PC-9 (cell line): ENCODE measurements around the gene SLITRK5. TPM values are rescaled to one million over a fixed set of nuclear protein-coding genes. Genes with fewer than 3 reads are reported as not detected.

Experiments used
- BruUV-seq: library from RNA; stranded (reverse); fragments of 400-500 nt; replicated peaks from 2 replicates; lab custom pipeline; 2021; lab: Mats Ljungman, UMichigan
- CTCF ChIA-PET: fragments of 300-600 bp; sonication (Branson Sonifier 250); formaldehyde crosslinking; loops from one replicate; lab custom pipeline; 2022; ENCODE audit warnings: antibody characterized with exemption; lab: Charles Lee
- POLR2A ChIA-PET: fragments of 300-600 bp; sonication (Branson Sonifier 250); formaldehyde crosslinking; loops from one replicate; lab custom pipeline; 2022; ENCODE audit warnings: antibody characterized with exemption; ENCODE audit not compliant: unreplicated experiment; lab: Charles Lee
- DNase-seq, 2 experiments: peaks; one replicate each; pipeline versions ENCODE4 v3.0.0 to v3.0.0-alpha.2; 2015 to 2022; ENCODE audit warnings: mixed read lengths in 1 of 2
- H2AFZ ChIP-seq: fragments of 200-600 bp; sonication (generic); 2 replicates; pipeline ENCODE4 v1.8.1; 2017; ENCODE audit warnings: antibody characterized with exemption
- H3F3A ChIP-seq: fragments of 200-600 bp; sonication (generic); 2 replicates; pipeline ENCODE4 v1.8.1; 2017; ENCODE audit warnings: antibody characterized with exemption, mild to moderate bottlenecking, low read depth; ENCODE audit not compliant: insufficient read depth
- H3K27ac ChIP-seq: fragments of 200-600 bp; sonication (generic); 2 replicates; pipeline ENCODE4 v1.6.1; 2016; ENCODE audit warnings: mixed run types
- H3K27me3 ChIP-seq: fragments of 200-600 bp; sonication (generic); 2 replicates; pipeline ENCODE4 v1.6.1; 2016; ENCODE audit warnings: low read depth, mixed run types; ENCODE audit not compliant: insufficient read depth
- H3K36me3 ChIP-seq: fragments of 200-600 bp; sonication (generic); 2 replicates; pipeline ENCODE4 v1.6.1; 2016; ENCODE audit warnings: low read depth, mixed run types
- H3K4me1 ChIP-seq: fragments of 200-600 bp; sonication (generic); replicated peaks from 2 replicates; pipeline ENCODE4 v1.6.1; 2016; ENCODE audit warnings: mixed run types; ENCODE audit not compliant: insufficient read depth
- H3K4me2 ChIP-seq: fragments of 200-600 bp; sonication (generic); 2 replicates; pipeline ENCODE4 v1.6.1; 2017; ENCODE audit warnings: mixed run types
- H3K4me3 ChIP-seq: fragments of 200-600 bp; sonication (generic); 2 replicates; pipeline ENCODE4 v1.6.1; 2016; ENCODE audit warnings: mixed run types
- H3K79me2 ChIP-seq: fragments of 200-600 bp; sonication (generic); 2 replicates; pipeline ENCODE4 v1.6.1; 2017; ENCODE audit warnings: low read depth, mixed run types
- H3K9me2 ChIP-seq: fragments of 200-600 bp; sonication (generic); 2 replicates; pipeline ENCODE4 v1.8.1; 2017; ENCODE audit warnings: mild to moderate bottlenecking; ENCODE audit not compliant: insufficient read depth
- H3K9me3 ChIP-seq: fragments of 200-600 bp; sonication (generic); 2 replicates; pipeline ENCODE4 v1.8.1; 2016; ENCODE audit warnings: low read depth; ENCODE audit not compliant: insufficient read depth
- H4K20me1 ChIP-seq: fragments of 200-600 bp; sonication (generic); 2 replicates; pipeline ENCODE4 v1.8.1; 2017; ENCODE audit not compliant: insufficient read depth
- CTCF ChIP-seq: fragments of 200-600 bp; sonication (generic); conservative IDR thresholded peaks from 2 replicates; pipeline ENCODE4 v1.6.1; 2017; ENCODE audit warnings: mixed run types, antibody characterized with exemption, mild to moderate bottlenecking, moderate library complexity
- EZH2 ChIP-seq: fragments of 200-600 bp; sonication (generic); IDR thresholded peaks from 2 replicates; pipeline ENCODE4 v1.8.0; 2017; ENCODE audit warnings: antibody characterized with exemption, low read depth
- intact Hi-C: fragments of 100-400 bp; cut with micrococcal nuclease; formaldehyde crosslinking; loops from one replicate; pipeline ENCODE4 v1.10.0; 2022; ENCODE audit not compliant: unreplicated experiment
- total RNA-seq: library from RNA; stranded (reverse); gene quantifications from 2 replicates; pipeline ENCODE4 v1.2.3, GENCODE V29; 2021

SLITRK5 gene
- total RNA-seq, 1 experiment from 2014 or later = 0.20 TPM

- Histone ChIP-seq H3K27me3 (no peaks in the 10 kb centered on the region), H3K4me1 (peaks cover 4% of the 10 kb centered on the region; the same call in 1 of the 2 replicates), H3K36me3 (no peaks in the 10 kb centered on the region), H3K79me2 (no peaks in the 10 kb centered on the region), H3K9me3 (no peaks in the 10 kb centered on the region), H3K4me2 (no peak overlapping the region), H2AFZ (no peak overlapping the region), H3K27ac (no peak overlapping the region), H3F3A (no peaks in the 10 kb centered on the region), H3K4me3 (no peak overlapping the region), H4K20me1 (no peaks in the 10 kb centered on the region), H3K9me2 (no peaks in the 10 kb centered on the region)
- no peak for DNase-seq
- POLR2A ChIA-PET = no interaction called here
- CTCF ChIA-PET = interaction anchor here (0.7 kb wide), 1 partner anchor 11 kb away, joined by 3 read pairs; no protein-coding TSS in a partner anchor
- BruUV-seq = no TSS peak
- intact Hi-C loops = loop anchor here (10.0 kb wide), 1 partner anchor 1702 kb away; no protein-coding TSS in a partner anchor
- no peak for TF ChIP-seq CTCF
- no peak for TF ChIP-seq EZH2
Observed at GRCh38 chr13:87676254-87677042, 5.3 kb downstream of the SLITRK5 start.

- no TSS peak for BruUV-seq
- H4K20me1 ChIP-seq = no peaks in the 10 kb centered on the region
- H3F3A ChIP-seq = no peaks in the 10 kb centered on the region
- H3K4me2 ChIP-seq = no peak overlapping the region
- H3K36me3 ChIP-seq = no peaks in the 10 kb centered on the region
- H3K9me3 ChIP-seq = no peaks in the 10 kb centered on the region
- no peaks in the 10 kb centered on the region for H3K9me2 ChIP-seq
- DNase-seq = no peak
- no peak overlapping the region for H3K4me3 ChIP-seq
- TF ChIP-seq EZH2 = no peak
- TF ChIP-seq CTCF = no peak
- H3K4me1 ChIP-seq = peaks cover 4% of the 10 kb centered on the region; the same call in 1 of the 2 replicates
- intact Hi-C loops = loop anchor here (10.0 kb wide), 1 partner anchor 1702 kb away; no protein-coding TSS in a partner anchor
- no peak overlapping the region for H2AFZ ChIP-seq
- no peaks in the 10 kb centered on the region for H3K27me3 ChIP-seq
- H3K27ac ChIP-seq = no peak overlapping the region
- ChIA-PET CTCF (interaction anchor here (0.7 kb wide), 1 partner anchor 12 kb away, joined by 3 read pairs; no protein-coding TSS in a partner anchor), POLR2A (no interaction called here)
- H3K79me2 ChIP-seq = no peaks in the 10 kb centered on the region
Observed at GRCh38 chr13:87677043-87677495, 5.9 kb downstream of the SLITRK5 start.

GRCh38 chr13:87677496-87678371 lies 6.6 kb downstream of the SLITRK5 start:
- Histone ChIP-seq H3K4me3 (no peak overlapping the region; the same call in 1 of the 2 replicates), H3K4me1 (peaks cover 4% of the 10 kb centered on the region; the same call in 1 of the 2 replicates), H3K36me3 (no peaks in the 10 kb centered on the region), H3K4me2 (no peak overlapping the region), H3K9me3 (no peaks in the 10 kb centered on the region), H3K9me2 (no peaks in the 10 kb centered on the region), H2AFZ (no peak overlapping the region), H3K79me2 (no peaks in the 10 kb centered on the region), H3K27me3 (no peaks in the 10 kb centered on the region), H3F3A (no peaks in the 10 kb centered on the region), H3K27ac (no peak overlapping the region), H4K20me1 (no peaks in the 10 kb centered on the region)
- DNase-seq = peak in 1 of 2 experiments; percentile 22
- BruUV-seq = no TSS peak
- TF ChIP-seq CTCF (no peak), EZH2 (no peak)
- intact Hi-C loops = loop anchor here (10.0 kb wide), 1 partner anchor 1703 kb away; no protein-coding TSS in a partner anchor
- CTCF ChIA-PET = no interaction called here
- POLR2A ChIA-PET = no interaction called here
